GM19238 (cell line): Measurements from ENCODE around the gene AGK.

Source experiments
- DNase-seq: peaks from one replicate; pipeline ENCODE4 v3.0.0; 2011; ENCODE audit warnings: low spot score; ENCODE audit not compliant: insufficient read length

The AGK gene

GRCh38 chr7:141702892-141703291 is 151.7 kb downstream of the AGK start:
- DNase-seq = no peak

- DNase-seq = no peak
Observed at GRCh38 chr7:141704112-141704511, 152.9 kb downstream of the AGK start.

- DNase-seq = no peak
Observed at GRCh38 chr7:141704741-141705140, 153.5 kb downstream of the AGK start.
